ENCODE data around the gene DXO.
"Not testable (repeated sequence)": the region's sequence is repeated elsewhere in the genome, so short reads cannot be mapped to it uniquely, and the experiment has no call there.

Gene DXO

GRCh38 chr6:31940256-31940664 lies 31.7 kb downstream of the DXO start:
- no peak overlapping the region for H3K9ac ChIP-seq (ENCODE audit: low read length)
- H3K4me1 ChIP-seq (ENCODE audit: control insufficient read depth, insufficient read depth, low read length) = peaks cover 9% of the 10 kb centered on the region
- no peaks in the 10 kb centered on the region for H3K27me3 ChIP-seq (replicated peaks; ENCODE audit: control insufficient read depth, insufficient read depth, low read length)
- H3K4me3 ChIP-seq (ENCODE audit: low read length) = no peak overlapping the region
- no peaks in the 10 kb centered on the region for H3K36me3 ChIP-seq (ENCODE audit: control insufficient read depth, insufficient read depth, low read length, severe bottlenecking)
- H3K9me3 ChIP-seq (ENCODE audit: control insufficient read depth, low read length) = no peaks in the 10 kb centered on the region
- DNase-seq (ENCODE audit: low read depth) = peak; percentile 48

GRCh38 chr6:31935823-31936222 lies 36.1 kb downstream of the DXO start:
- H3K27me3 ChIP-seq (replicated peaks; ENCODE audit: control insufficient read depth, insufficient read depth, low read length) = peaks cover 7% of the 10 kb centered on the region
- no peaks in the 10 kb centered on the region for H3K9me3 ChIP-seq (ENCODE audit: control insufficient read depth, low read length)
- no peaks in the 10 kb centered on the region for H3K4me1 ChIP-seq (ENCODE audit: control insufficient read depth, insufficient read depth, low read length)
- no peak overlapping the region for H3K4me3 ChIP-seq (ENCODE audit: low read length)
- DNase-seq (ENCODE audit: low read depth) = no peak
- H3K9ac ChIP-seq (ENCODE audit: low read length) = no peak overlapping the region
- H3K36me3 ChIP-seq (ENCODE audit: control insufficient read depth, insufficient read depth, low read length, severe bottlenecking) = no peaks in the 10 kb centered on the region

GRCh38 chr6:31935021-31935420 lies 36.9 kb downstream of the DXO start:
- H3K4me1 ChIP-seq (ENCODE audit: control insufficient read depth, insufficient read depth, low read length) = no peaks in the 10 kb centered on the region
- H3K36me3 ChIP-seq (ENCODE audit: control insufficient read depth, insufficient read depth, low read length, severe bottlenecking) = no peaks in the 10 kb centered on the region
- H3K9me3 ChIP-seq (ENCODE audit: control insufficient read depth, low read length) = no peaks in the 10 kb centered on the region
- no peak overlapping the region for H3K9ac ChIP-seq (ENCODE audit: low read length)
- DNase-seq (ENCODE audit: low read depth) = no peak
- no peak overlapping the region for H3K4me3 ChIP-seq (ENCODE audit: low read length)
- H3K27me3 ChIP-seq (replicated peaks; ENCODE audit: control insufficient read depth, insufficient read depth, low read length) = peaks cover 7% of the 10 kb centered on the region

GRCh38 chr6:31933537-31933936 lies 38.4 kb downstream of the DXO start:
- Histone ChIP-seq H3K36me3 (ENCODE audit: control insufficient read depth, insufficient read depth, low read length, severe bottlenecking) (no peaks in the 10 kb centered on the region), H3K9ac (ENCODE audit: low read length) (no peak overlapping the region), H3K9me3 (ENCODE audit: control insufficient read depth, low read length) (no peaks in the 10 kb centered on the region), H3K27me3 (replicated peaks; ENCODE audit: control insufficient read depth, insufficient read depth, low read length) (peaks cover 7% of the 10 kb centered on the region), H3K4me3 (ENCODE audit: low read length) (no peak overlapping the region), H3K4me1 (ENCODE audit: control insufficient read depth, insufficient read depth, low read length) (no peaks in the 10 kb centered on the region)
- no peak for DNase-seq (ENCODE audit: low read depth)

GRCh38 chr6:31932137-31932536 lies 39.8 kb downstream of the DXO start:
- H3K4me3 ChIP-seq (ENCODE audit: low read length); DNase-seq (ENCODE audit: low read depth); H3K9me3 ChIP-seq (ENCODE audit: control insufficient read depth, low read length); H3K9ac ChIP-seq (ENCODE audit: low read length); H3K27me3 ChIP-seq (replicated peaks; ENCODE audit: control insufficient read depth, insufficient read depth, low read length); H3K36me3 ChIP-seq (ENCODE audit: control insufficient read depth, insufficient read depth, low read length, severe bottlenecking): not testable (repeated sequence)
- peaks cover 12% of the 10 kb centered on the region for H3K4me1 ChIP-seq (ENCODE audit: control insufficient read depth, insufficient read depth, low read length)

- H3K27me3 ChIP-seq (replicated peaks; ENCODE audit: control insufficient read depth, insufficient read depth, low read length) = peaks cover 7% of the 10 kb centered on the region
- H3K9me3 ChIP-seq (ENCODE audit: control insufficient read depth, low read length) = peaks cover 1% of the 10 kb centered on the region
- no peaks in the 10 kb centered on the region for H3K36me3 ChIP-seq (ENCODE audit: control insufficient read depth, insufficient read depth, low read length, severe bottlenecking)
- H3K4me3 ChIP-seq (ENCODE audit: low read length) = no peak overlapping the region
- no peak for DNase-seq (ENCODE audit: low read depth)
- H3K4me1 ChIP-seq (ENCODE audit: control insufficient read depth, insufficient read depth, low read length) = peaks cover 16% of the 10 kb centered on the region
- no peak overlapping the region for H3K9ac ChIP-seq (ENCODE audit: low read length)
Observed at GRCh38 chr6:31930962-31931361, 41.0 kb downstream of the DXO start.

GRCh38 chr6:31928672-31928939 lies 43.3 kb downstream of the DXO start:
- no peaks in the 10 kb centered on the region for H3K36me3 ChIP-seq (ENCODE audit: control insufficient read depth, insufficient read depth, low read length, severe bottlenecking)
- no peak overlapping the region for H3K4me3 ChIP-seq (ENCODE audit: low read length)
- peaks cover 6% of the 10 kb centered on the region for H3K27me3 ChIP-seq (replicated peaks; ENCODE audit: control insufficient read depth, insufficient read depth, low read length)

GRCh38 chr6:31927863-31928671 lies 43.9 kb downstream of the DXO start:
- peaks cover 16% of the 10 kb centered on the region for H3K4me1 ChIP-seq (ENCODE audit: control insufficient read depth, insufficient read depth, low read length)
- H3K36me3 ChIP-seq (ENCODE audit: control insufficient read depth, insufficient read depth, low read length, severe bottlenecking) = no peaks in the 10 kb centered on the region
- peaks cover 3% of the 10 kb centered on the region for H3K9me3 ChIP-seq (ENCODE audit: control insufficient read depth, low read length)
- DNase-seq (ENCODE audit: low read depth) = no peak
- H3K27me3 ChIP-seq (replicated peaks; ENCODE audit: control insufficient read depth, insufficient read depth, low read length) = peaks cover 1% of the 10 kb centered on the region
- H3K4me3 ChIP-seq (ENCODE audit: low read length) = peak overlapping the region; percentile 73
- H3K9ac ChIP-seq (ENCODE audit: low read length) = peak overlapping the region; percentile 65

More at GRCh38 chr6:31928672-31928939, 43.3 kb downstream of the DXO start:
- no peak for DNase-seq (ENCODE audit: low read depth)
- Histone ChIP-seq H3K9ac (ENCODE audit: low read length) (no peak overlapping the region), H3K9me3 (ENCODE audit: control insufficient read depth, low read length) (peaks cover 3% of the 10 kb centered on the region), H3K4me1 (ENCODE audit: control insufficient read depth, insufficient read depth, low read length) (peaks cover 16% of the 10 kb centered on the region)

GRCh38 chr6:31927242-31927862 lies 44.6 kb downstream of the DXO start, which contains the start of gene C2:
C2 (plus strand) TSS chr6:31927717; CDS start chr6:31927753, 36 bp downstream.
- Histone ChIP-seq H3K9ac (ENCODE audit: low read length) (peak within 1 kb of the TSS; percentile 65), H3K36me3 (ENCODE audit: control insufficient read depth, insufficient read depth, low read length, severe bottlenecking) (no peaks in the 10 kb centered on the region), H3K4me1 (ENCODE audit: control insufficient read depth, insufficient read depth, low read length) (peaks cover 16% of the 10 kb centered on the region), H3K4me3 (ENCODE audit: low read length) (peak within 1 kb of the TSS; percentile 73), H3K9me3 (ENCODE audit: control insufficient read depth, low read length) (peaks cover 3% of the 10 kb centered on the region), H3K27me3 (replicated peaks; ENCODE audit: control insufficient read depth, insufficient read depth, low read length) (no peaks in the 10 kb centered on the region)
- DNase-seq (ENCODE audit: low read depth) = no peak

- no peaks in the 10 kb centered on the region for H3K27me3 ChIP-seq (replicated peaks; ENCODE audit: control insufficient read depth, insufficient read depth, low read length)
- no peak for DNase-seq (ENCODE audit: low read depth)
- no peak overlapping the region for H3K4me3 ChIP-seq (ENCODE audit: low read length)
- peaks cover 12% of the 10 kb centered on the region for H3K4me1 ChIP-seq (ENCODE audit: control insufficient read depth, insufficient read depth, low read length)
- peaks cover 3% of the 10 kb centered on the region for H3K9me3 ChIP-seq (ENCODE audit: control insufficient read depth, low read length)
- H3K9ac ChIP-seq (ENCODE audit: low read length) = no peak overlapping the region
- H3K36me3 ChIP-seq (ENCODE audit: control insufficient read depth, insufficient read depth, low read length, severe bottlenecking) = no peaks in the 10 kb centered on the region
Observed at GRCh38 chr6:31922942-31923341, 49.0 kb downstream of the DXO start.

GRCh38 chr6:31920811-31921210 lies 51.1 kb downstream of the DXO start:
- H3K27me3 ChIP-seq (replicated peaks; ENCODE audit: control insufficient read depth, insufficient read depth, low read length) = no peaks in the 10 kb centered on the region
- H3K9ac ChIP-seq (ENCODE audit: low read length) = no peak overlapping the region
- H3K9me3 ChIP-seq (ENCODE audit: control insufficient read depth, low read length) = no peaks in the 10 kb centered on the region
- H3K4me3 ChIP-seq (ENCODE audit: low read length) = no peak overlapping the region
- H3K4me1 ChIP-seq (ENCODE audit: control insufficient read depth, insufficient read depth, low read length) = no peaks in the 10 kb centered on the region
- no peaks in the 10 kb centered on the region for H3K36me3 ChIP-seq (ENCODE audit: control insufficient read depth, insufficient read depth, low read length, severe bottlenecking)
- peak; percentile 58 for DNase-seq (ENCODE audit: low read depth)

Measured in adipocyte (in vitro differentiated cells).